Kidney (tissue), 14 donors: Measurements from ENCODE around the gene TGOLN2. TPM values are rescaled to one million over a fixed set of nuclear protein-coding genes. Genes with fewer than 3 reads are reported as not detected.
"Not testable (repeated sequence)": the region's sequence is repeated elsewhere in the genome, so short reads cannot be mapped to it uniquely, and the experiment has no call there.

Experiments
- DNase-seq, 5 donors: peaks; one replicate each; pipeline ENCODE4 v3.0.0-alpha.2; 2013 to 2020
- FAIRE-seq: peaks from 2 replicates; lab custom pipeline; 2012; peaks lifted over from hg19 to GRCh38; lab: Jason Lieb, UNC
- H3K27ac ChIP-seq, 2 donors: one replicate each; pipeline ENCODE4 v1.7.0; 2013; ENCODE audit warnings: low read depth in 2 of 2, low read length in 2 of 2, inconsistent platforms in 1 of 2
- H3K27me3 ChIP-seq: one replicate; pipeline ENCODE4 v1.7.1; 2013; ENCODE audit warnings: low read length, inconsistent platforms; ENCODE audit not compliant: control insufficient read depth, insufficient read depth
- H3K36me3 ChIP-seq, 3 donors: one replicate each; pipeline versions ENCODE4 v1.7.0 to v1.7.1; 2013; ENCODE audit warnings: low read length in 3 of 3, control low read depth in 1 of 3, inconsistent platforms in 1 of 3; ENCODE audit not compliant: insufficient read depth in 3 of 3, control insufficient read depth in 2 of 3
- H3K4me1 ChIP-seq, 3 donors: one replicate each; pipeline versions ENCODE4 v1.7.0 to v1.7.1; 2013; ENCODE audit warnings: low read length in 3 of 3, inconsistent platforms in 1 of 3, low read depth in 1 of 3; ENCODE audit not compliant: control insufficient read depth in 2 of 3, insufficient read depth in 2 of 3
- H3K4me3 ChIP-seq, 3 donors: one replicate each; pipeline versions ENCODE4 v1.7.0 to v1.8.1; 2013; ENCODE audit warnings: low read length in 3 of 3, control low read depth in 1 of 3, inconsistent platforms in 1 of 3
- H3K9ac ChIP-seq, 3 donors: one replicate each; pipeline versions ENCODE4 v1.7.0 to v1.7.1; 2013; ENCODE audit warnings: low read length in 3 of 3, control low read depth in 1 of 3, inconsistent platforms in 1 of 3
- H3K9me3 ChIP-seq, 3 donors: one replicate each; pipeline versions ENCODE4 v1.7.0 to v1.7.1; 2013; ENCODE audit warnings: low read length in 3 of 3, control low read depth in 1 of 3, inconsistent platforms in 1 of 3; ENCODE audit not compliant: control insufficient read depth in 2 of 3, insufficient read depth in 1 of 3
- CTCF ChIP-seq: IDR thresholded peaks from 3 replicates; pipeline ENCODE4 v1.5.1; 2012; ENCODE audit warnings: mild to moderate bottlenecking, moderate library complexity, borderline replicate concordance; ENCODE audit not compliant: insufficient read depth; ENCODE audit errors: extremely low read depth
- intact Hi-C: fragments of 100-400 bp; cut with DNase I; formaldehyde crosslinking; loops from one replicate; pipeline ENCODE4 v1.11.1; 2022
- polyA plus RNA-seq: library from polyadenylated mRNA; stranded (reverse); fragments of 350-450 nt; fragmentation: Illumina TruSeq; extraction: RNeasy Lipid Tissue Mini Kit (QIAGEN cat#74804); gene quantifications from one replicate; pipeline ENCODE4 v1.2.3, GENCODE V29; 2014; ENCODE audit warnings: low read depth, low replicate concordance; ENCODE audit not compliant: insufficient read depth
- total RNA-seq: library from RNA; stranded (reverse); fragmentation: NEBNext Ultra II Directional; extraction: Animal tissue kit (Norgen Biotek cat#: 25700); gene quantifications from one replicate; pipeline ENCODE4 v1.2.1, GENCODE V29; 2021
- donor health status: control.
- donor health status: control.
- donor health status: control.
- donor health status: control.
- donor health status: control.
- donor health status: DM: yes; HTN: yes; CAD: no.
- donor health status: Normal renal cell carcinoma (clear cell type).

TGOLN2 gene
- total and polyA plus RNA-seq, 2 donors from 2014 or later = 71.8 to 175 TPM

GRCh38 chr2:85353876-85354285 lies 26.1 kb upstream of the TGOLN2 start:
- intact Hi-C loops = no loop called here
- TF ChIP-seq CTCF = no peak
- FAIRE-seq (no peak), DNase-seq (peak in 2 of 5 donors; percentile 11 to 72)
- H3K9ac ChIP-seq = peak overlapping the region; percentile 62 to 84 (median 69)
- peaks cover 2 to 27% (median 10%) of the 10 kb centered on the region in 3 donors for H3K36me3 ChIP-seq
- no peaks in the 10 kb centered on the region for H3K9me3 ChIP-seq
- H3K27me3 ChIP-seq = no peaks in the 10 kb centered on the region
- peaks cover 0 to 14% (median 3%) of the 10 kb centered on the region in 3 donors for H3K4me1 ChIP-seq
- peak overlapping the region; percentile 71 to 98 (median 93) for H3K4me3 ChIP-seq
- H3K27ac ChIP-seq = peak overlapping the region; percentile 30 to 72

DNA sequence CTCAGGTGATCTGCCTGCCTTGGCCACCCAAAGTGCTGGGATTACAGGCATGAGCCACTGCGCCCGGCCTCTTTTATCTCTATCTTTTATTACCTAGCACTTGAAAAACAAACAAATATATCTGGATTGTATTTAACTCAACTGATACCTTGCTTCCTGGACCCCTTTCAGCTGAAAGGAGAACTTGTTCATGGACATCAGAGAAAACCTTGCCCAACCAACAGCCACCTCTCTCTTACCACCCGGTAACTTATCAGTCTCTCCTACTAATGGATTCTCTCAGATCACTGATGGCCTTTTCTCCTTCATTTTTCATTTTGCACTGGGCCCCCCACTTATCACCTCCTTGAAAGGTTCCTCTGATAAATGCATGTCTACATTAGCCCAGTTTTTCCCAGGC lies 19.8 kb upstream of the TGOLN2 start:
- FAIRE-seq = no peak
- peaks cover 0 to 37% (median 25%) of the 10 kb centered on the region in 3 donors for H3K36me3 ChIP-seq
- H3K27ac ChIP-seq = no peak overlapping the region
- no peak overlapping the region for H3K9ac ChIP-seq
- H3K9me3 ChIP-seq = no peaks in the 10 kb centered on the region
- no peak overlapping the region for H3K4me3 ChIP-seq
- no peak for DNase-seq
- intact Hi-C loops = no loop called here
- no peaks in the 10 kb centered on the region for H3K27me3 ChIP-seq
- no peak for TF ChIP-seq CTCF
- no peaks in the 10 kb centered on the region for H3K4me1 ChIP-seq

GRCh38 chr2:85344356-85344954 lies 16.7 kb upstream of the TGOLN2 start:
- peaks cover 0 to 16% (median 14%) of the 10 kb centered on the region in 3 donors for H3K36me3 ChIP-seq
- H3K27me3 ChIP-seq = no peaks in the 10 kb centered on the region
- FAIRE-seq (no peak), DNase-seq (no peak)
- no peak overlapping the region for H3K27ac ChIP-seq
- no peak for TF ChIP-seq CTCF
- H3K4me3 ChIP-seq = no peak overlapping the region
- no peaks in the 10 kb centered on the region for H3K9me3 ChIP-seq
- H3K4me1 ChIP-seq = no peaks in the 10 kb centered on the region
- intact Hi-C loops = no loop called here
- no peak overlapping the region for H3K9ac ChIP-seq

GRCh38 chr2:85343207-85343895 lies 15.6 kb upstream of the TGOLN2 start:
- H3K36me3 ChIP-seq = peaks cover 0 to 14% (median 13%) of the 10 kb centered on the region in 3 donors
- DNase-seq, H3K27me3 ChIP-seq, H3K4me1 ChIP-seq, intact Hi-C loops, H3K9ac ChIP-seq, H3K9me3 ChIP-seq, H3K27ac ChIP-seq, FAIRE-seq, H3K4me3 ChIP-seq: not testable (repeated sequence)
